Stimulated activated effector memory CD8-positive, alpha-beta T cell treated with anti-CD3 and anti-CD28 coated beads, Interleukin-12 subunit alpha, Interleukin-12 subunit beta, amount 100 ng/mL, for 72 hours (primary cell): Measurements from ENCODE around the gene EFNA3.

ENCODE experiments used
- ATAC-seq: fragments of 150-1000 bp; cut with Tn5 transposase; 2 replicates; pipeline ENCODE4 v1.10.0; 2021
- DNase-seq, 2 donors: peaks; one replicate each; pipeline ENCODE4 v3.0.0; 2021 to 2022; ENCODE audit warnings: low spot score in 2 of 2
- H3K27ac Mint-ChIP-seq: one replicate; pipeline ENCODE4 v1.8.0; 2022; ENCODE audit warnings: mild to moderate bottlenecking, mixed read lengths
- H3K36me3 Mint-ChIP-seq: one replicate; pipeline ENCODE4 v1.8.0; 2022; ENCODE audit warnings: mild to moderate bottlenecking, mixed read lengths
- H3K4me1 Mint-ChIP-seq: one replicate; pipeline ENCODE4 v1.8.0; 2022; ENCODE audit warnings: mixed read lengths
- H3K4me3 Mint-ChIP-seq: one replicate; pipeline ENCODE4 v1.8.0; 2022; ENCODE audit warnings: mild to moderate bottlenecking, mixed read lengths
- H3K9me3 Mint-ChIP-seq: one replicate; pipeline ENCODE4 v1.8.0; 2022; ENCODE audit warnings: mixed read lengths

The EFNA3 gene

GRCh38 chr1:155043301-155043702 is 35.3 kb upstream of the EFNA3 start:
- Mint-ChIP-seq H3K36me3 (no peaks in the 10 kb centered on the region), H3K4me1 (peaks cover 17% of the 10 kb centered on the region), H3K27ac (no peak overlapping the region), H3K9me3 (no peaks in the 10 kb centered on the region), H3K4me3 (no peak overlapping the region)
- no peak for DNase-seq
- no peak for ATAC-seq

DNA sequence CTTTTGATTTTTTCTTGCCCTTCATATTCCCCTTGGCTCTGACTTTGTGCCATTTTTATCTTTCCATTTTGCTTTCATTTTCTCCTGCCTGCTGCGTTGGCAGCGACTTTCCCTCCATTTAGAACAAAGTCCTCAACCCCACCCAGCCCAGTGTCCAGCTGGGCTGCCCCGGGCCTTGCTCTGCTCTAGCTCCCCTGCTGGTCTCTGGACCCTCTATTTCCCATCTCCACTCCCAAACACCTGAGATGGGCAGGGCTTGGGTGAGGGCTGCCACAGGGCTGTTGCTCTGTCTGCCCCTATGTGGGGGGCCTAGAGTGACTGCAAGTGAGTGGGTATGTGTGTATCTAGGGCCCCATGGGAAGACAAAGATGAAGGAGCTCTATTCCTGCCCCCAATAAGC is 34.8 kb upstream of the EFNA3 start:
- Mint-ChIP-seq H3K9me3 (no peaks in the 10 kb centered on the region), H3K27ac (no peak overlapping the region), H3K36me3 (no peaks in the 10 kb centered on the region), H3K4me3 (no peak overlapping the region), H3K4me1 (peaks cover 17% of the 10 kb centered on the region)
- ATAC-seq (no peak), DNase-seq (no peak)

- H3K36me3 Mint-ChIP-seq, result no peaks in the 10 kb centered on the region
- ATAC-seq (no peak), DNase-seq (no peak)
- H3K9me3 Mint-ChIP-seq, result no peaks in the 10 kb centered on the region
- H3K4me3 Mint-ChIP-seq, result no peak overlapping the region
- H3K4me1 Mint-ChIP-seq, result peaks cover 17% of the 10 kb centered on the region
- no peak overlapping the region for H3K27ac Mint-ChIP-seq
Observed at GRCh38 chr1:155044365-155044764, 34.3 kb upstream of the EFNA3 start.

GRCh38 chr1:155044812-155045657 is 33.6 kb upstream of the EFNA3 start:
- H3K36me3 Mint-ChIP-seq, result no peaks in the 10 kb centered on the region
- peak in 1 of 2 donors; percentile 60 for DNase-seq
- no peaks in the 10 kb centered on the region for H3K9me3 Mint-ChIP-seq
- H3K4me1 Mint-ChIP-seq, result peaks cover 23% of the 10 kb centered on the region
- H3K4me3 Mint-ChIP-seq, result no peak overlapping the region
- no peak overlapping the region for H3K27ac Mint-ChIP-seq
- peak; percentile 87 for ATAC-seq

- no peaks in the 10 kb centered on the region for H3K9me3 Mint-ChIP-seq
- no peaks in the 10 kb centered on the region for H3K36me3 Mint-ChIP-seq
- H3K4me3 Mint-ChIP-seq, result no peak overlapping the region
- peaks cover 51% of the 10 kb centered on the region for H3K4me1 Mint-ChIP-seq
- H3K27ac Mint-ChIP-seq, result no peak overlapping the region
- ATAC-seq (no peak), DNase-seq (no peak)
Observed at GRCh38 chr1:155048449-155049334, 29.9 kb upstream of the EFNA3 start.

- peak overlapping the region; percentile 37 for H3K27ac Mint-ChIP-seq
- H3K36me3 Mint-ChIP-seq, result no peaks in the 10 kb centered on the region
- no peak for DNase-seq
- H3K4me1 Mint-ChIP-seq, result peaks cover 43% of the 10 kb centered on the region
- peak overlapping the region; percentile 81 for H3K4me3 Mint-ChIP-seq
- H3K9me3 Mint-ChIP-seq, result no peaks in the 10 kb centered on the region
- ATAC-seq, result no peak
Observed at GRCh38 chr1:155049651-155050559, 28.7 kb upstream of the EFNA3 start.

- ATAC-seq (peak; percentile 84), DNase-seq (peak; percentile 87 to 89)
- H3K27ac Mint-ChIP-seq, result peak within 1 kb of the TSS; percentile 77
- peak within 1 kb of the TSS; percentile 81 for H3K4me3 Mint-ChIP-seq
- H3K36me3 Mint-ChIP-seq, result peaks cover 7% of the 10 kb centered on the region
- H3K4me1 Mint-ChIP-seq, result peaks cover 35% of the 10 kb centered on the region
- no peaks in the 10 kb centered on the region for H3K9me3 Mint-ChIP-seq
Observed at GRCh38 chr1:155050560-155051341, 27.9 kb upstream of the EFNA3 start, which contains the start of gene ADAM15. ADAM15 (plus strand) TSS chr1:155051316; CDS start chr1:155051387, 71 bp downstream.

DNA sequence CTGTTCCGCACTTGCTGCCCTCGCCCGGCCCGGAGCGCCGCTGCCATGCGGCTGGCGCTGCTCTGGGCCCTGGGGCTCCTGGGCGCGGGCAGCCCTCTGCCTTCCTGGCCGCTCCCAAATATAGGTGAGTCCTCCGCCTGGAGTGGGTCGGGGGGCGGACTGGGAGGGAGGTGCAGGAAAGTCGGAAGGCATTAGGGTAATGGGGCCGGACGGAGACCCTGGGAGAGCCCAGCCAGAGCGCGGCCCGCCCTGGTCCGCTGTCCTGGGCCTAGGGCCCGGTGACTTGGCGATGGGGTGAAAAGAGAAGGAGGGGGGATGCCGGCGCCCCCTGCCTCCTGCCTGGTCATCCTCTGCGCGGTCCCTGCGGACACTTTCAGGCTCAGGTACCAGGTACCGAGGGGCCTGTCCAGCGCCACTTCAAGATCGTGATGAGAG is 27.3 kb upstream of the EFNA3 start:
- ATAC-seq (no peak), DNase-seq (no peak)
- Mint-ChIP-seq H3K4me3 (peak overlapping the region; percentile 81), H3K9me3 (no peaks in the 10 kb centered on the region), H3K27ac (peak overlapping the region; percentile 77), H3K4me1 (peaks cover 34% of the 10 kb centered on the region), H3K36me3 (peaks cover 8% of the 10 kb centered on the region)

GRCh38 chr1:155051777-155052398 is 26.7 kb upstream of the EFNA3 start:
- H3K9me3 Mint-ChIP-seq, result no peaks in the 10 kb centered on the region
- ATAC-seq (peak; percentile 49), DNase-seq (peak; percentile 21 to 70)
- H3K36me3 Mint-ChIP-seq, result peaks cover 8% of the 10 kb centered on the region
- H3K27ac Mint-ChIP-seq, result peak overlapping the region; percentile 77
- H3K4me1 Mint-ChIP-seq, result peaks cover 34% of the 10 kb centered on the region
- H3K4me3 Mint-ChIP-seq, result peak overlapping the region; percentile 81

GRCh38 chr1:155052439-155053395 is 25.9 kb upstream of the EFNA3 start:
- DNase-seq (no peak), ATAC-seq (no peak)
- H3K4me1 Mint-ChIP-seq, result peaks cover 34% of the 10 kb centered on the region
- peaks cover 15% of the 10 kb centered on the region for H3K36me3 Mint-ChIP-seq
- H3K4me3 Mint-ChIP-seq, result peak overlapping the region; percentile 81
- peak overlapping the region; percentile 77 for H3K27ac Mint-ChIP-seq
- H3K9me3 Mint-ChIP-seq, result no peaks in the 10 kb centered on the region

DNA sequence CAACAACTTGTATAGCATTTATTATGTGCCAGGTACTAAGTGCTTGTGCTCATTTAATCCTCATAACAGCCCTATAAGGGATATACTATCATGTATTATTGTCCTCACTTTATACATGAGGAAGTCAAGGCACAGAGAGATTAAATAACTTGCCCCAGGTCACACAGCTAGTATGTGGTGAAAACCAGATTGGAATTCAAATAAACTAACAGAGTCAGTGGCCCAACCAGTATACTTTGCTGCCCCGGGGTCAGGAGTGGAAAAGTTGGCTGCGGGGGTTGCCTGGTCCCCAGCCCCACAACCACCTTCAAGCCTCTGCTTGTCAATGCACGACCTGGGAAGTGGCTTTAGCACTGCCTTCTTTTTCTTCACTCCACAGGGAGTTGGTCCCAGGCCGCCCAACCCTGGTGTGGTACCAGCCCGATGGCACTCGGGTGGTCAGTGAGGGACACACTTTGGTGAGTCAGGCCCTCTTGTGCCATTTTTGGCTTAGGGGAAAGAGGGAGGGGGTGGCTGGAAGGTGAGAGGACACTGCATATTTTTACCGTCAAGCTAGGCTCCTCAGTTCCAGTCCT is 25.0 kb upstream of the EFNA3 start:
- H3K36me3 Mint-ChIP-seq, result peaks cover 18% of the 10 kb centered on the region
- peaks cover 34% of the 10 kb centered on the region for H3K4me1 Mint-ChIP-seq
- DNase-seq (no peak), ATAC-seq (no peak)
- H3K9me3 Mint-ChIP-seq, result no peaks in the 10 kb centered on the region
- peak overlapping the region; percentile 81 for H3K4me3 Mint-ChIP-seq
- peak overlapping the region; percentile 77 for H3K27ac Mint-ChIP-seq

DNA sequence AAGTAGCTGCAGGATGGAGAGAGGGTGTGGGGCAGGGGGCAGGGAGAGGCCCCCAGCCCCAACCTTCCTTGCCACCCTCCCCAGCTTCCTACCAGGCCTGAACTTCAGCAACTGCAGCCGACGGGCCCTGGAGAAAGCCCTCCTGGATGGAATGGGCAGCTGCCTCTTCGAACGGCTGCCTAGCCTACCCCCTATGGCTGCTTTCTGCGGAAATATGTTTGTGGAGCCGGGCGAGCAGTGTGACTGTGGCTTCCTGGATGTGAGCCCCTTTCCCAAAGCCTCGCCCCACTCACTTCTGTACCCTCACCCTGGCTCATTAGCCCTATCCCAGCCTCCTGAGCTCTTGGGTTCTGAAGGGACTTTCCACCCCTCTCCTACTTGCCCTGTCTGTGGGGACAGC is 21.5 kb upstream of the EFNA3 start:
- Mint-ChIP-seq H3K4me1 (peaks cover 23% of the 10 kb centered on the region), H3K9me3 (no peaks in the 10 kb centered on the region), H3K4me3 (no peak overlapping the region), H3K36me3 (peaks cover 26% of the 10 kb centered on the region), H3K27ac (no peak overlapping the region)
- DNase-seq, result no peak
- no peak for ATAC-seq
